ENCODE measurements around the gene RING1. TPM values are rescaled to one million over a fixed set of nuclear protein-coding genes. Genes with fewer than 3 reads are reported as not detected.

The RING1 gene
- total RNA-seq, 1 experiment from 2014 or later = 31.0 TPM

- no peaks in the 10 kb centered on the region for H4K20me1 ChIP-seq (ENCODE audit: control insufficient read depth, insufficient read depth, insufficient read length)
- H3K9ac ChIP-seq (ENCODE audit: extremely low read depth, insufficient read length, low read length) = no peak overlapping the region
- no peak overlapping the region for H4K91ac ChIP-seq (ENCODE audit: insufficient read length, low read depth, low read length)
- no peaks in the 10 kb centered on the region for H3K79me2 ChIP-seq (ENCODE audit: insufficient read depth, low read length)
- Mint-ChIP-seq H3K27me3 (ENCODE audit: low read depth) (peaks cover 73% of the 10 kb centered on the region), H3K36me3 (ENCODE audit: insufficient read depth in 1 of 3, low read depth in 3 of 3) (no peaks in the 10 kb centered on the region; a peak in 1 of 7 replicates), H3K4me3 (no peak overlapping the region), H3K9me3 (no peaks in the 10 kb centered on the region; a peak in 1 of 5 replicates), H3K27ac (no peak overlapping the region), H3K4me1 (peaks cover 18 to 25% of the 10 kb centered on the region in 2 experiments)
- H3K4ac ChIP-seq (ENCODE audit: low read depth, low read length) = no peak overlapping the region
- H4K8ac ChIP-seq (replicated peaks; ENCODE audit: insufficient read length, low read depth, low read length) = no peak overlapping the region
- H3T11ph ChIP-seq (ENCODE audit: low read length) = no peak overlapping the region
- H3K4me2 ChIP-seq (ENCODE audit: insufficient read depth, insufficient read length, low read length) = no peak overlapping the region
- H2BK5ac ChIP-seq (ENCODE audit: insufficient read length, low read length) = no peak overlapping the region
- H3K27me3 ChIP-seq (ENCODE audit: insufficient read depth, low read length) = peaks cover 3% of the 10 kb centered on the region; the same call in 1 of the 2 replicates
- no peak overlapping the region for H2BK20ac ChIP-seq (ENCODE audit: low read depth, low read length, poor library complexity, severe bottlenecking)
- H3K18ac ChIP-seq (ENCODE audit: insufficient read length, low read depth, low read length) = no peak overlapping the region
- H3K27ac ChIP-seq (ENCODE audit: insufficient read length, low read depth, low read length) = no peak overlapping the region
- H3K23me2 ChIP-seq (ENCODE audit: insufficient read length, low read depth, low read length, poor library complexity, severe bottlenecking) = peaks cover 8% of the 10 kb centered on the region
- no peak for TF ChIP-seq CTCF (conservative IDR thresholded peaks at IDR 0.05)
- H3K23ac ChIP-seq (ENCODE audit: insufficient read length, low read depth, low read length) = no peak overlapping the region
- no peaks in the 10 kb centered on the region; the same call in 1 of the 2 replicates for H3K4me1 ChIP-seq (ENCODE audit: insufficient read depth, low read length)
- no peak overlapping the region for H2BK12ac ChIP-seq (ENCODE audit: insufficient read length, low read depth, low read length)
- H3K56ac ChIP-seq (ENCODE audit: insufficient read length, low read depth, low read length) = no peak overlapping the region
- H3K14ac ChIP-seq (ENCODE audit: insufficient read depth, low read length) = no peak overlapping the region
- no peak overlapping the region for H4K5ac ChIP-seq (ENCODE audit: insufficient read length, low read depth, low read length)
- DNase-seq = no peak
- no peak overlapping the region for H2BK15ac ChIP-seq (ENCODE audit: low read depth, low read length)
- no CpG with 5 or more reads among the region's 1 CpG for WGBS (ENCODE audit: extremely low coverage, insufficient read length, low lambda C conversion rate)
- no peak overlapping the region for H2AFZ ChIP-seq (ENCODE audit: low read length)
- no peak overlapping the region for H2AK5ac ChIP-seq (ENCODE audit: insufficient read length, low read length)
- no peaks in the 10 kb centered on the region for H3K9me3 ChIP-seq (ENCODE audit: control insufficient read depth, low read depth, low read length)
- no peak overlapping the region for H2BK120ac ChIP-seq (ENCODE audit: low read depth, low read length, poor library complexity, severe bottlenecking)
- no peaks in the 10 kb centered on the region for H3K79me1 ChIP-seq (ENCODE audit: insufficient read depth, low read depth, low read length, poor library complexity, severe bottlenecking)
These were observed 20.5 kb upstream of the RING1 start for GRCh38 chr6:33187809-33188208.
